Stimulated activated naive CD4-positive, alpha-beta T cell treated with Interleukin-2 at 50 U/mL for 16 hours (primary cell): ENCODE data around the gene TMEM108.

Experiments used
- DNase-seq: peaks from one replicate; lab custom pipeline; 2025; lab: John Stamatoyannopoulos, UW

TMEM108 gene

DNA sequence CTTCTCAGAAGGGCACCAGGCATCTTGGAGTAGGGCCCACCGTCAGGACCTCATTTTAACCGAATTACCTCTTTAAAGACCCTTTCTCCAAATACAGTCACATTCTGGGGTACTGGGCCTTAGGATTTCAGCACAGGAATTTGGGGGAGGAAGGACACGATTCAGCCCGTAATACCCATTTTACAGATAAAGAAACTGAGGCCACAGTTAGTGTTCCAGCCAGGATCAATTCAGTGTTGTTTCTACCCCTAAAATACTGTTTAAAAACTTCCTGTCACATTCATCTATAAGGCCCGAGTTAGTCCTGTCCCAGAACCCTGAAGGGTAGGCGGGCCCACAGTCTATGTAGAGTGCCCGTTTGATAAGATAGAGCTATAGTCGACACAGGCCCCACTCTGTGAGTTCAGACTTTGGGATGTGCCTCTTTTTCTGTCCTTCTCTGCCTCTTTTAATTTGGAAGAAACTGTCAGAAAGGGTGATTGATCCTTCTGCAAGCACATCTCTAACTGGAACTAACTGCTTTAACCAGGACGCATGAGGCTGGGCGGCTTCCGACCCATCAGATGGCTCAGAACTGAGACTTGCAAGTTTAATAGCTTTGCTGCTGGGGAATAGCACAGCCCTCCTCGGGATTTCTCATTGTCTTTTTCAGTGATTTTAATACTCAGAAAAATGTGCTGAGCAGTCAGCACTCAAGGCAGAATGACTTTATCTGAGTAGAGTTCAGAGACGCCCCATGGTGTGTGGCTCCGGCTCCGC, 381.1 kb downstream of the TMEM108 start:
- no peak for DNase-seq

DNA sequence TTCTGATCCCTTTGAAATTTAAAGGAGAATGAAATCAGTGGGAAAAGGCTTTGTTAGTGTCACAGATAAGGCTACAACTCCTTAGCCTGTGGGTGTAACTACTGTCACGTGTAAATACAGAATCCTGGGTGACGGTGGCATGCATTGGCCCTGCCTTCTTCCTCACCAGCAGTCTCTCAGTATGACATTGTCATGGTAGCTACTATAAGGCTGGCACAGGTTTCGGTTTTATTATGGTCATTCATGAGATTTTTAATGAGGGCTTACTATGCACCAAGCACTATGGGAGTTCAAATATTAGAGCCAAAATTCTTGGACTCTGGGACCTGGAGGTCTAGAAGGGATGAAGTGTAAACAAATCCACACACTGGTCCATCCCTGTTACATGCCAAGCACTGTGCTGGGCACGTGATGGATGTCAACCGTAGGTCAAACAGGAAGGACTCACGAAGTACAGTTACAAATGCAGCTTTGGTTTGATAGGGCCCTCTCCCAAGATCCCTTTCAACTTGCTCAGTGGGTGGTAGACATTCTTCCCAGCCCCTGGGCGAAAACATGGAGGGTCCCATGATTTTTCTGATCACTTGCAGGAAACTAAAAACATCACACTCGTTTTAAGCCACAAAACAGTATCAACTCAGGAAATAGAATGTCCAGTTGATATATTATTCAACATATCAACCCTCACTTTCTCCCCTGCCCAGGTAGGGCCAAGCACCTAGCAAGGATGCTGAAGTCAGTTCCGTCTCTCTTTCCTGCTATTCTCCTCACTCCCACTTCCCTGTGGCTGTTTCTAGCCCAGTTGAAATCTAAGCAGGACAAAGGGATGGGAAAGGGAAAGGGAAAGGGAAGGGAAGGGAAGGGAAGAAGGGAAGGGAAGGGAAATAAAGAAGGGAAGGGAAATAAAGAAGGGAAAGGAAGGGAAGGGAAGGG, 387.0 kb downstream of the TMEM108 start:
- DNase-seq, result no peak

DNA sequence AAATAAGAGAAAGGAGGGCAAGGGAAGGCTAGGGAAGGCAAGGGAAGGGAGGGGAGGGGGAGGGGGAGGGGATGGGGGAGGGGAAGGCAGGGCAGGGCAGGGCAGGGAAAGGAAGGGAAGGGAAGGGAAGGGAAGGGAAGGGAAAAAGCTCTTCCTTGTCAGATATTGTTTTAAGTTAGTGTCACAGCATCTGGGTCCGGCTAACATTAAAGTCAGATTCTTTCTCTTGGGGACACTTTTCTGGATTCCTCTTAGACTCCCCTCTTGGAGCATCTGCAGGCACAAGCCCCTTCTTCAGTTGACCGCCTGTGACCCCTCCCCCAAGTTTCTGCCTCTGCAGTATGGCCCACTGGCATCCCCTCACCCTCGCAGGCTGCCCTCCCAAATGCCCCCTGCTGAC, 387.7 kb downstream of the TMEM108 start:
- DNase-seq, result no peak

DNA sequence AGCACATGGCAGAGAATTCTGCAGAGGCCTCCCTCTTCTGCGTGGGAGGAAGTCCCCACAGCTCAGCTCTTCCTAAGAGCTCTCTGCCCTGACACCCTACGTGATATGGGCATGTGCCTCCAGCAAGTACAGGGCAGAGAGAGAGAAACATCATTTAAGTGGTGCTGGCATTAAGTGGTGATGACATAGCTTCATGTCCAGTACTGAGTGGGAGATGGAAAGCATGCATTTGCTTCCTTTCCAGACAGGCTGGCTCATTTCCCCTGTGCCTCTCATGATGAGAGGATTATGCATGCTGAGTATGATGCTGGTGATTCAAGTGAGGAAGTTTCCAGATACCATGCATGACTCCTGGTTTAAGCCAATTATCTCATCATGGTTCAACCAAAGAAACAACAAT, 388.5 kb downstream of the TMEM108 start:
- DNase-seq, result no peak

DNA sequence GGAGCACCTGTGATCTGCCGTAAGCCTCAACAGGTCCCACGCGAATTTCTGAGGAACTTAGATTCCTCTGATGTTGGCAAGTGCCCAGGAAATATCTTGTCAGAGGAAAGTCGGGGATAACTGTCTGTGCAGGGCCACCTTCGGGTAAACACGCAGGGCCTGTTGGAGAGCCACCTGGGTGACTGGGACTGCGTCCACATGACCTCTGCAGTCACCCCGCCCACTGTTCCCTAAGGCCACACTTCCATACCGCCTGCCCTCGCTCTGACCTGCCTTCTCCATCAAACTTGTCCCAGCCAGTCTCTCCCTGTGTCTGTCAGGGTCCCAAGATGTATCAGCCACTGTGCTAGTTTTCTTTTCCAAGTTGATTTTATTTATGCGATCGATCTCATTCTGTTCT, 390.4 kb downstream of the TMEM108 start:
- no peak for DNase-seq

DNA sequence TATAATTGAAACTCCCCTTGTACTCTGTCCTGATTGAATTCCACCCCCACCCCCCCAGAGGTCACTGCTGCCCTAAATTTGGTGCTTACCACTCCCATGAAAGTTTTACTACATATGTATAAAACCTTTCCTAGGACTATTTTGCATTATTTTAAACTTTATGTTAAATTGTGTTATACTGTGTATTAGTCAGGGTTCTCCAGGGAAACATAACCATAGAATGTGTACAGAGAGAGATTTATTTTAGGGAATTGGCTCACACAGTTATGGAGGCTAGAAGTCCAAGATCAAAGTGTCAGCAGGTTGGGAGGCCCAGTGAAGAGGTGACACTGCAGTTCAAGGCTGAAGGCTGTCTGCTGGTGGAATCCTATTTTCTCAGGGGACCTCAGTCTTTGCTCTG, 390.9 kb downstream of the TMEM108 start:
- no peak for DNase-seq

DNA sequence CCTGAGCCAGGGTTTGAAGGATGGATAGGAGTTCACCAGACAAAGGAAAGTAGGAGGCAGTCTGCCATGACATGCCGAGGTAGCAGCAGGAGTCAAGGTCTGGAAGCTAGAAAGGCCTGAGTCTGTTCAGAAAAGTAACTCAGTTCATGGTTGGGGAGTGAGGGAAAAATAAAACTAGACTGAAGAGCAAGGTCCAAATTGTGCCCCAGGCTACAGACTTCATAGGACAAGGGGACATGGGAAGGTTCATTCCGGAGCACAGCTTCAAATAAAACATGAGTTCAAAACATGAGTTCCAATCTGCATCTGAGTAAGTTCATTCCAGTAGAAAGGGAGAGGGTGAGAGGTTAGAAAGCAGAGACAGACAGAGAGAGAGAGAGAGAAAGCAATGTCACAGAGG, 401.4 kb downstream of the TMEM108 start:
- no peak for DNase-seq

DNA sequence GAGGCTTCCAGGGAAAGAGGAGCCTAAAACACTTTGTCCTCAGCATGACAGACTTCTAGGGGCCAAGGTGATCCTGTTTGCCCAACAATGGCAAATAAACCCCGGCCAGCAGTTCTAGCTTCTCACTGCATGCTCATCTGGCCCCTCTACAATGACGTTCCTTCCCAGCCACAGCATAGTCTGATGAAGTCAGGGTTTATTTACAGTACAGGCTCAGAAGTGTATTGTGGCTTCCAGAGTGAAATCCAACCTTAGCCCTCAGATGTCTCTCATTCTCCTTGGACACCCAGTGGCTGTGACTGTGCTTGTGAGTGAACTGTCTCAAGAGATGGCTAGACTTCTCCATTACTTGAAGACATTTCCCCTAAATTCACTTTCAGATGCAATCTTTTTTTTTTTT, 402.5 kb downstream of the TMEM108 start:
- no peak for DNase-seq

DNA sequence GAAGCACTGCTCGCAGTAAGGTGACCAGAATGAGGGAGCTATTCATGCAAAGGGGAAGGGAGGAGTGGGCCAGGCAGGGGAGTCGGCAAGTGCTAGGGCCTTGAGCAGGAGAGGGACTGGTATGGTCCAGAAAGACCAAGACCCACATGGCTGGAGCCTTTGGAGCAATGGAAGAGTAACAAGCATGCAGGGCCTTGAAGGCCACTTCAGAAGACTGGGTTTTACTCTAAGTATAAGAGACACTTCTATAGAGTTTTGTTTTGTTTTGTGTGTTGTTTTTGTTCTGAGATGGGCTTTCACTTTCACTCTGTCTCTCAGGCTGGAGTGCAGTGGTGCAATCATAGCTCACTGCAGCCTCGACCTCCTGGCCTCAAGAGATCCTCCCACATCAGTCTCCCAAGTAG, 403.7 kb downstream of the TMEM108 start:
- no peak for DNase-seq

DNA sequence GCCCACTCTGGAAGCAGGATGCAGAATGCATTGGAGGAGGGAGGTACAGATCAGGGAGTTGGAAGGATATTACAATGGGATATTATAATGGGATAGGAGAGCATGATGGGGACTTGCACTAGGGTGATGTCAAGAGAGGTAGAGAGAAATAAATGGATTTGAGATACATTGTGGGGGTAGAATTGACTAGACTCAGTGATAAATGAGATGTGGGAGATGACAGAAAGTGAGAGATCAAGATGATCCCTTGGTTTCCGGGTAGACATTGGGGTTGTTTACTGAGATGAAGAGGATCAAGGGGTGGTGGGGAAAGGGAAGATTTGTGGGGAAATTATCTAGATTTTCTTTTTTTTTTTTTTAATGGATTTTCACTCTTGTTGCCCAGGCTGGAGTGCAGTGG, 404.3 kb downstream of the TMEM108 start:
- DNase-seq, result no peak

DNA sequence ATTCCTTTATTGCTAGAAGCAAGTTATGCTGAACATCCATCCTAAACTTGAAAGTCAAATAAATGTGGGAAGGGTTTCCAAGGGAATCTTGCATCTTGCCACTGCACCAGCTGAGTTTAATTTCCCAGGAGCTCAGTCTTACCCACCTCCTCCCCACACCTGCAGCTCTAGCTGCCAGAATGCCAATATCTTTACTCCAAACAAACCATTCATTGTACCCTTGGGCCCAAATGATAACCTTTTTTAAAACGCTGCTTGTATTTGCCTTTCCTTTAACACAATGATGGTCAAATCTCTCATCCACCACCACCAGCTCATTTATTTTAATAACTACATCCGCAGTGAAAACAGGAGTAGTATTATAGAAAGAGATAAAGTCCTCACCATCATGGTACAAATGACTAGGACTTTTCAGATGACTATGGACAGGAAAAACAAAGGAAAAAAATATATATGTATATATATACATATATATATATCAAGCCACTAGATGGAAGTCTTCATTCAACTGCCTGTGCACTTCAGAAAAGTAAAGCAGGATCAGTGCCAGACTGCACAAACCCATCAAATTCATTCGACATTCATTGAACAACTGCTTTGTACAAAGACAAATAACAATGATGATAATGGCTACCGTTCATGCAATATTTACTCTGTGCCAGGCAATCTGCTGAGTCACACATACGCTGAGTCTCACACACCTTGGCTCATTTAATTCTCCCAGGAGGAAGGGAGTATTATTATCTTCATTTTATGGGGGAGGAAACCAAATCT, 405.6 kb downstream of the TMEM108 start:
- DNase-seq, result no peak

DNA sequence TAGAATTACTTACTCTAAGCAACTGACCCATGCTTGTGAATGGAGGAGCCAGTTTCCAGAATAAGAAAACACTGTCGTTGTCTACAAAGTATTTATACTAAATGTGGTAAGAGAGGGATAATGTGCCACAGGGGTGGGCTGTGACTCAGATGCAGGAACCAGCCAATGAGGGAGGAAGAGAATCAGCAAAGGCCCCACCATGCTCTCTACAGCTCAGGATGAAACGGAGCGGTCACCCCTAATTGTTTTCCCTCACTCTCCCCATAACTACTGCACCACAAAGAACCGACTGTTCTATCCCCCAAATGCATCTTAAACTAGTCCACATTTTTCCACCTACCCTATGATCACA, 406.2 kb downstream of the TMEM108 start:
- DNase-seq, result no peak

DNA sequence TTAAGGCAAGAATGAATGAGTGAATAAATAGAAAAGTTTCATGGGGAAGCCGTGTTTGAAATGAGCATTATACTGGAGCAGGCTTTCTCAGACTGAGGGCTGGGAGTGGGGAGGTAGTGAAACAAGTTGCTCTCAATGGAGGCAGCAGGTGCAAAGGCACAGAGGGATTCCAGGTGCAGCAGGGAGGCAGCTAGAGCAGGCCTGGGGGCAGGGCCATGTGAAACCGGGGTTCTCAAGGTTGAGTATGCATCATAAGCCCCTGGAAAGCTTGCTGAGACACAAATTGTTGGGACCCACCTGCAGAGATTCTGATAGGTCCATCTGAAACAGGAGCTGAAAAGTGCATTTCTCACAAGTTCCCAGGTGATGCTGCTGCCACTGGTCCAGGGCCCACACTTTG, 406.9 kb downstream of the TMEM108 start:
- no peak for DNase-seq
